ENCODE results near the gene KRT86.

KRT86 gene

DNA sequence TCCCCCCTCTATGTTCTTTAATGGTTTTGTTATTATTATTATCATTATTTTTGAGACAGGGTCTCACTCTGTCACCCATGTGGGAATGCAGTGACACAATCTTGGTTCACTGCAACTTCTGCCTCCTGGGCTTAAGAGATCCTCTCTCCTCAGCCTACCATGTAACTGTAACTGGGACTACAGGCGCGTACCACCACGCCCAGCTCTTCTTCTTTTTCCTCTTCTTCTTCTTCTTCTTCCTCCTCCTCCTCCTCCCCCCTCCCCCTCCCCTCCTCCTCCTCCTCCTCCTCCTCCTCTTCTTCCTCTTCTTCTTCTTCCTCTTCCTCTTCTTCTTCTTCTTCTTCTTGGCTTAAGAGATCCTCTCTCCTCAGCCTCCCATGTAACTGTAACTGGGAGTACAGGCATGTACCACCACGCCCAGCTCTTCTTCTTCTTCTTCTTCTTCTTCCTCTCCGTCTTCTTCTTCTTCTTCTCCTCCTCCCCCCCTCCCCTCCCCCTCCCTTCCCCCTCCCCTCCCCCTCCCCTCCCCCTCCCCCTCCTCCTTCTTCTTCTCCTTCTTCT is 46.8 kb upstream of the KRT86 start:
- no peaks in the 10 kb centered on the region for H3K9me2 ChIP-seq (replicated peaks; ENCODE audit: insufficient read depth, low read length)
- H3K4me3 ChIP-seq (ENCODE audit: insufficient read depth, low read length, poor library complexity, severe bottlenecking): no peak overlapping the region
- H3K9ac ChIP-seq (ENCODE audit: low read length): no peak overlapping the region
- H3K27ac ChIP-seq (ENCODE audit: low read depth, low read length): no peak overlapping the region
- H3F3A ChIP-seq (ENCODE audit: insufficient read depth): no peaks in the 10 kb centered on the region
- H3K4me2 ChIP-seq (ENCODE audit: low read depth, low read length, poor library complexity, severe bottlenecking): no peak overlapping the region
- no peaks in the 10 kb centered on the region; the same call in 1 of the 2 replicates for H3K27me3 ChIP-seq (ENCODE audit: low read length)
- no peaks in the 10 kb centered on the region for H3K36me3 ChIP-seq (ENCODE audit: low read length)
- no peaks in the 10 kb centered on the region for H3K9me3 ChIP-seq (ENCODE audit: insufficient read depth, low read length)
- H3K79me2 ChIP-seq (ENCODE audit: insufficient read depth, low read length): no peaks in the 10 kb centered on the region
- H2AFZ ChIP-seq (ENCODE audit: low read depth, low read length, severe bottlenecking): no peak overlapping the region
- TF ChIP-seq EZH2phosphoT487 (conservative IDR thresholded peaks at IDR 0.05; ENCODE audit: low read length): no peak
- TF ChIP-seq, protein P1, sequence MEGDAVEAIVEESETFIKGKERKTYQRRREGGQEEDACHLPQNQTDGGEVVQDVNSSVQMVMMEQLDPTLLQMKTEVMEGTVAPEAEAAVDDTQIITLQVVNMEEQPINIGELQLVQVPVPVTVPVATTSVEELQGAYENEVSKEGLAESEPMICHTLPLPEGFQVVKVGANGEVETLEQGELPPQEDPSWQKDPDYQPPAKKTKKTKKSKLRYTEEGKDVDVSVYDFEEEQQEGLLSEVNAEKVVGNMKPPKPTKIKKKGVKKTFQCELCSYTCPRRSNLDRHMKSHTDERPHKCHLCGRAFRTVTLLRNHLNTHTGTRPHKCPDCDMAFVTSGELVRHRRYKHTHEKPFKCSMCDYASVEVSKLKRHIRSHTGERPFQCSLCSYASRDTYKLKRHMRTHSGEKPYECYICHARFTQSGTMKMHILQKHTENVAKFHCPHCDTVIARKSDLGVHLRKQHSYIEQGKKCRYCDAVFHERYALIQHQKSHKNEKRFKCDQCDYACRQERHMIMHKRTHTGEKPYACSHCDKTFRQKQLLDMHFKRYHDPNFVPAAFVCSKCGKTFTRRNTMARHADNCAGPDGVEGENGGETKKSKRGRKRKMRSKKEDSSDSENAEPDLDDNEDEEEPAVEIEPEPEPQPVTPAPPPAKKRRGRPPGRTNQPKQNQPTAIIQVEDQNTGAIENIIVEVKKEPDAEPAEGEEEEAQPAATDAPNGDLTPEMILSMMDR (IDR thresholded peaks at IDR 0.05; ENCODE audit: insufficient read depth, low read length, poor library complexity, severe bottlenecking): no peak
- H4K20me1 ChIP-seq (ENCODE audit: low read depth, low read length): no peaks in the 10 kb centered on the region

DNA sequence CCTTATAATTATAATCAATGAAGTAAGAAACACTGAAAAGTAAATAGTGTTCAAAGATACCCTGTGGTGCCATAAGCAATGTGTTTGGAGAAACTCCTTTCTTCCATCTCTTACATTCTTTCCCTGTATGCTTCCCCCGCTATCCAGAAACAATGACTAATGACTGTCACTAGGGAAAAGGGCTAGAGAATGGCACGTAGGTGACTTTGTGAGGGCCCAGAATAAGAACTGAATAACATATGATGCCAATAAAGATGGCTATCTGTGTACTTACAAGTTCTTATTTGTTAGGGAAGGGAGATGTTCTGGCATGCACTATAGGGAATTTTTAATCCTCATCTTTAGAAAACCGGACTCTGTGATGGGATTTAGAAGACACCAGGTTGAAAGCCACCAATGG is 46.1 kb upstream of the KRT86 start:
- H3K9me3 ChIP-seq (ENCODE audit: insufficient read depth, low read length): no peaks in the 10 kb centered on the region
- H3K4me3 ChIP-seq (ENCODE audit: insufficient read depth, low read length, poor library complexity, severe bottlenecking): no peak overlapping the region
- H3K36me3 ChIP-seq (ENCODE audit: low read length): no peaks in the 10 kb centered on the region
- H2AFZ ChIP-seq (ENCODE audit: low read depth, low read length, severe bottlenecking): no peak overlapping the region
- no peaks in the 10 kb centered on the region for H3F3A ChIP-seq (ENCODE audit: insufficient read depth)
- no peaks in the 10 kb centered on the region; the same call in 1 of the 2 replicates for H3K27me3 ChIP-seq (ENCODE audit: low read length)
- no peaks in the 10 kb centered on the region for H3K79me2 ChIP-seq (ENCODE audit: insufficient read depth, low read length)
- no peak for TF ChIP-seq EZH2phosphoT487 (conservative IDR thresholded peaks at IDR 0.05; ENCODE audit: low read length)
- TF ChIP-seq, protein P1 (IDR thresholded peaks at IDR 0.05; ENCODE audit: insufficient read depth, low read length, poor library complexity, severe bottlenecking): no peak
- no peak overlapping the region for H3K27ac ChIP-seq (ENCODE audit: low read depth, low read length)
- H3K4me2 ChIP-seq (ENCODE audit: low read depth, low read length, poor library complexity, severe bottlenecking): no peak overlapping the region
- no peak overlapping the region for H3K9ac ChIP-seq (ENCODE audit: low read length)
- no peaks in the 10 kb centered on the region for H4K20me1 ChIP-seq (ENCODE audit: low read depth, low read length)
- no peaks in the 10 kb centered on the region for H3K9me2 ChIP-seq (replicated peaks; ENCODE audit: insufficient read depth, low read length)

DNA sequence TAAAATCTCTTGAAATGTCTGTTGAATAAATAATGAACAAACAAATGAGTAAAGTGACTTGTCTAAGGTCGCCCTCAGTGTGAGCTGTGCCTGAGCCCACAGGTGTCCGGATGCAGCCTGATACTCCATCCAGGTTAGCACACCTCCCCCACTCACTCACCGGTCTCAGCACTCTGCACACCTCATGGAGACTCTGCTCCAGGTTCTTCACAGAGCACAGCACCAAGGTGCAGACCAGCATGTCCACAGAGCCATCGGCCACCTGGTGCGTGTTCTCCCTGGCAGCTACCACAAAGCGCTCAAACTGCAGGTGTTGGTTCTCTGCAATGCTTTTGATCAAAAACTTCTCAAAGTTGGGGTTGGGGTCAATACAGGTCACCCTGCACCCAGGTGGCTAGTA is 45.5 kb upstream of the KRT86 start:
- Histone ChIP-seq H3K79me2 (ENCODE audit: insufficient read depth, low read length) (no peaks in the 10 kb centered on the region), H3K4me2 (ENCODE audit: low read depth, low read length, poor library complexity, severe bottlenecking) (no peak overlapping the region), H3K27ac (ENCODE audit: low read depth, low read length) (no peak overlapping the region)

More for the DNA sequence above, 45.5 kb upstream of the KRT86 start:
- Histone ChIP-seq H3K9me3 (ENCODE audit: insufficient read depth, low read length) (no peaks in the 10 kb centered on the region), H3K4me3 (ENCODE audit: insufficient read depth, low read length, poor library complexity, severe bottlenecking) (no peak overlapping the region), H2AFZ (ENCODE audit: low read depth, low read length, severe bottlenecking) (no peak overlapping the region), H3K27me3 (ENCODE audit: low read length) (no peaks in the 10 kb centered on the region; the same call in 1 of the 2 replicates), H4K20me1 (ENCODE audit: low read depth, low read length) (no peaks in the 10 kb centered on the region), H3K9me2 (replicated peaks; ENCODE audit: insufficient read depth, low read length) (no peaks in the 10 kb centered on the region), H3F3A (ENCODE audit: insufficient read depth) (no peaks in the 10 kb centered on the region), H3K36me3 (ENCODE audit: low read length) (no peaks in the 10 kb centered on the region), H3K9ac (ENCODE audit: low read length) (no peak overlapping the region)
- TF ChIP-seq EZH2phosphoT487 (conservative IDR thresholded peaks at IDR 0.05; ENCODE audit: low read length): no peak
- TF ChIP-seq, protein P1 (IDR thresholded peaks at IDR 0.05; ENCODE audit: insufficient read depth, low read length, poor library complexity, severe bottlenecking): no peak

Measured in SU-DHL-6 (cell line).